Activated CD4-positive, CD25-positive, alpha-beta regulatory T cell treated with anti-CD3 and anti-CD28 coated beads, Interleukin-2, amount 50 U/mL, for 16 hours (primary cell): ENCODE results near the gene BPIFA2.
"Not testable (repeated sequence)": the region's sequence is repeated elsewhere in the genome, so short reads cannot be mapped to it uniquely, and the experiment has no call there.

Experiments used
- DNase-seq: peaks from one replicate; pipeline ENCODE4 v3.0.0-alpha.2; 2020; ENCODE audit warnings: low read depth, low spot score

Gene BPIFA2

DNA sequence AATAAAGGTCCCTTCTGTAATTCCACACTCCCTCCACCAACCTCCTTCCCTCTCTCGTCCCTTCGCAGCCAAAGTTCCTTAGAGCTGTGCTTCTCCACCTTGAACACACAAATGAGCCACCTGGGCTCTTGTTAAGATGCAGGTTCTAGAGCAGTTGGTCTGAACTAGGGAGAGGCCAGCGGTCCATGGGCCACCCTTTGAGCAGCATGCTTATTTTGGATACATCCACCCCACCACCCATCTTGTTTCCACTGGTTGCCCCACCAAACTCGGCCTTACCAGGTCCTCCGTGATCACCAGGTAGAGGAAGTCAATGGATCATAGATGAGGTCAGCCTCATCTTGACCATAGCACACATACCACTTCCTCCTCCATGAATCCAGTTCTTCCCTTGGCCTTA, 7.3 kb upstream of the BPIFA2 start:
- no peak for DNase-seq

DNA sequence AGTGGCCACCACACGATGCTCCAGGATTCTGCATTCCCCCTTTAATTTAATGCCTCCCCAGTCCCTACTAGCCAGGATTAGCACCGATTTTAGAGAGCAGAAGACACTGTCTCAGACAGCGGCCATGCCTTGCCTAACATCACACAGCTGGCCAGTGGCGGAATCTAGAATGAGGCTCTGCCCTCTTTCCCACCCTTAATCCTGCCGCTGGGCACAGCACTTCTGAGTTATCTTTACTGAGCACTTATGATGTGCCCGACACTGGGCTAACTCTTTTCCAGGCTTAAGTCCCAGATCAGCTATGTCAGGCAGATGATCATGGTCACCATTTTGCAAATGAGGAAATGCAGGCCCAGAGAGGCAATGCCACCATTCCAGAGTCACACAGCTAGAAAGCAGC, 5.6 kb upstream of the BPIFA2 start:
- DNase-seq: no peak

DNA sequence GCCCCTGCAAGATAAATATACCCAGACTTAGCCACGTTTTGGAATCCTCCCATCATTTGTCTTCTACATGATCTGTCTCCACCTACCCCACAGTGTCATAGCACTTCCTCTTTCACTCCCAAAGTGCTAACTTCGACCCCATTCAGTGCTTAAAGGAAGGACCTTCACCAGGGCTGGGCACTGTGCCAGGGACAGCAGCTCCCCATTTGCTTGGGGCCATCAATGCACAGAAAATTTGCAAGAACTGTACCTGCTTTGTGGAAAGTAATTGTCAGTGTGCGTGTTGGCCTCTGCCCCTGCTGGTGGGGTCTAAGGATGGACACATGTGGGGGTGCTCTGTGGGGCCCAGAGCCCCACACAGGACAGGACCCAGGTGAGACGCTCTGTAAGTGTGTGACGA, 5.2 kb upstream of the BPIFA2 start:
- DNase-seq: no peak

DNA sequence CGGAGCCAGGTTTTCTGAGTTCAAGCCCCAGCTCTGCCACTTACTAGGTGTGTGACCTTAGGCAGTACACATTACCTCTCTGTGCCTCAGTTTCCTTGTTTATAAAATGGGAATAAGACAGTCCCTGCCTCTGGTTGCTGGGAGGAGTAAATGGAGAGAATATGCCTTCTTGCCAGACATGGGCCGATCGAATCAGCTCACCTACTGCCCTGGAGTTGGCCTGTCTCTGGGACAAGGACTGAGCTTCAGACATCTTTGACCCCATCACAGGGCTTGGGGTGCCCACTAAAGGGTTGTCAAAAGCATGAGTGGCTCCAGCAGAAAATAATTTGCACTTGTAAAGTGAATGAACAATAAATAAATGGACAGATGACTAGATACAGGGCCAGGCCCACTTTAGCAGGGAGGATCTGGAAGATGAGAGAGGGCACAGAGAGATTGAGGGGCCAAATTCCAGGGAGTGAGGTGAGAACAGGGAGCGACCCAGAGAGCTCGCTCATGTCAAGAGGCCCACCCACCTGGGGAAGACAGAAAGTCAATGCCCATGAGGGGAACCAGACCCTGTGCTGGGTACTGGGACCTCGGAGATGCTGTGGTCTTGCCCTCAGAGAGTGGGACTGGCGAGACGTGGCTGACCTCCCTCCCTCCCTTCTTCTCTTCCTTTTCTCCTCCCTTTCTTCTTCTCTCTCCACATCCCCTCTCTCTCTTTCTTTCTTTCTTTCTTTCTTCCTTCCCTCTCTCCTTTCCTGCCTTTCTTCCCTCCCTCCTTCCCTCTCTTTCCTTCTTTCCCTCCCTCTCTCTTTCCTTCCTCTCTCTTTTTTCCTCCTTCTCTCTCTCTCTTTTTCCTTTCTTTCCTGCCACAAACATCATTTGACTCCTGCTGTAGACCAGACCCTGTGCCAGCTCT, 3.9 kb upstream of the BPIFA2 start:
- no peak for DNase-seq

DNA sequence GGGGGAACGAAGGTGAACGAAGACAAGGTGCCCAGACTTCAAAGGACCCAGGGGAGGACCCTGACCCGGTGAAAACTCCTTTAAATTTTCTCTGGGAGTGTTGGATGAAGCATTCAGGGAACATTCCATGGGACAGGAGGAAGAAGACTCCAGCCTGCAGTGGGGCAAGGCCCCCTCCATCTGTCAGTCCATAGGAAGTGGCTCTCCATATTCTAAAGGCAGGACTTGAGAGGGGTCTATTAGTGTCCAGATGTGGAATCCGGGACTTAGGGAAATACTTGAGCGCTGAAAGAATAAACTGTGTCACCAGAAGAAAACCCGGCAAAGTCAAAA, 3.2 kb upstream of the BPIFA2 start:
- no peak for DNase-seq

DNA sequence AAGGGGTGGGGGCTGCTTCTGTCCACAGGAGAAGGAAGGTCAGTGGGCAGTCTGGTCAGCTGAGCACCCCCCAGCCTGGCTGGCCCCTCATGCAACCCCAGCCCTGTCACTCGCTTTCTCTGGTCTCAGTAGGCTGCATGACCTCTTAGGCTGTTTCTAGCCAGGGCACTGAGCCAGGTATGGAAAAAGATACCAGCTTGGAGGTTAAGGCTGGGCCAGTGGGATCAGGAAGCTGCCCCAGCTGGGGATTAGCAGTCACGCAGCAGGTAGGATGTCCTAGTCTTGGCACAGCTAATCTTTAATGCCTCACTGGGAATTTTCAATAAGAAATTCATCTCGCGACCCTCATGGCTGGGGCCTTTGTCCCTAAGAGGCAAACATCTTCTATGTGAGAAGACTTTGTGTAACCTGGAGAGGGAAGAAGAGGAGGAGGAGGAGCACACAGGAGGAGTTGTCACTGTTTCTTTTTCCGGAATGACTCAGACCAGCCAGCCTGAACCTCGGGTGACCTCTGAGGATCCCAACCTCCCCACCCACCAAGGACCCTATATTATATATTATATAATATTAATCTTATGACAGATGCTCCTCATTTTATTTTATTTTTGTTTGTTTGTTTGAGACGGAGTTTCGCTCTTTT, 2.4 kb upstream of the BPIFA2 start:
- no peak for DNase-seq

DNA sequence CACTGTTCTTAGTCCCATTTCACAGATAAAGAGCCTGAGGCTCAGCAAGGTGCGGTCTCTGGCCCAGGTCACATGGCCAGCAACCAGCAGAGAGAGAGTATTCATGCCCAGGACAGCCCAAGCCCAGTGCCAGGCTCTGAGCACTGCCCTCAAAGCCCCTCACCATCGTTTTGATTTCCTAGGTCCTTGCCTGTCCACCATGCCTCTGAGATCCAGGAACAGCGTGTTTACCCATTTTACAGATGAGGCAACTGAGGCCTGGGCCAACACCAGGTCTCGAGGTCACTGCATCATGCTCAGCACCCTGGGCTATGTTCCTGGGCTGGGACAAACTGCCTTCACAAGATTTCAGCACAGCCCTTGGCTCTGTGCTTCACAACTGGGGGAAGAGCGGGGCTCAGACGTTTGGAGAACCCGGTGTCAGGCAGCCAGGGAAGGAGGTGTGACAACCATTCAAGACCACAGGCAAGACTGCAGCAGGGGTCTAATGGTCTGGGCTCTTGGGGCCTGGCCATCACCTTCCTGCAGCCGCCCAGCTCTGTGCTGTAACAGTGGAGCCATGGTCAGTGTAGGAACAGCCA, 1.3 kb upstream of the BPIFA2 start:
- DNase-seq: no peak

DNA sequence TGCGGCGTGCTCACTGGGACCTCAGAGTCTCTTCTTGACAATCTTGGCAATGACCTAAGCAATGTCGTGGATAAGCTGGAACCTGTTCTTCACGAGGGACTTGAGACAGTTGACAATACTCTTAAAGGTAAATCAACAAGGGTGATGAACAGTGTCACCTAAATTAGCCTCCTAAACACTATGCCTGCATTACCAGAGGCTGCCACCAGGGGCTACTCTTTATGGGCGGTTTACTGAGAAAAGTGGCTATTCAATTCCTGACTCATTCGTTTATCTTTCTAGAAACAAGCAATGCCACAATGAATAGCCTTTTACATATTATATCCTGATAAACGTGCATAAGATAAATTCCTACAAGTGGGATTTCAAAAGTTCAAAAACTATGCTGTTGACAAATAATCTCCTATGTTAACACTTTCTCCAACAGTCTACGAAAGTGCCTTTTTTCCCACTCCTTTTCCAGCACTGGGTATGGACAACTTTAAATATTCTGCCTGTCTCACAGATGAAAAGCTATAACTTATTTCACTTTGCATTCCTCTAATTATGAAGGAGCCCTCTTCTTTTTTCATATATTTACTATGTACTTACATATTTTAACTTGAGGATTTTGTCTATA, 1.3 kb downstream of the BPIFA2 start:
- DNase-seq: no peak

DNA sequence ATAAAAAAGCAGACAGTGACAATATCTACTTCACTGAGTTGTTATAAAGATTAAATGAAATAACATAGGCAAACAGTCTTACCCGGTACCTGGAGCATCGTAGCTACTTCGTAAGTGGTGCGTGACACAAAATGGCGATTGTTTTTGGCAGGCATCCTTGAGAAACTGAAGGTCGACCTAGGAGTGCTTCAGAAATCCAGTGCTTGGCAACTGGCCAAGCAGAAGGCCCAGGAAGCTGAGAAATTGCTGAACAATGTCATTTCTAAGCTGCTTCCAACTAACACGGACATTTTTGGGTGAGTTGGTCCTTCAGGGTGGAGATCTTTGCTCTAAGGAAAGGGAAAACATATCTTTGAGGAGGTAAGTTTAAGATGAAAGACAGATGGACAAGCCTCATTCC, 4.8 kb downstream of the BPIFA2 start:
- DNase-seq: no peak

DNA sequence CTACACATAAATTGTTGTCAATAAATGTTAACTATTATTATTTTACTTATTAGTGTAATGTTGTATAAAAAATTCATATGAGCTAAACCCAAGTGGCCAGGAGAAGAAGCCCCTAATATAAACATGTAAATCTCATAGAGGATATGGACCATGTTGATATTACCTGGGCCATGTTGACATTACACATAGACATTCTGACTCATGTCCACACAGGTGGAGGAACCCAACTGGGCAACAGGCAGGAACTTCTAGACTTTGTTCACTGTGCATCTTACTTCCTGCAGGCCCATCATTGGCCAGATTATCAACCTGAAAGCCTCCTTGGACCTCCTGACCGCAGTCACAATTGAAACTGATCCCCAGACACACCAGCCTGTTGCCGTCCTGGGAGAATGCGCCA, 7.2 kb downstream of the BPIFA2 start:
- no peak for DNase-seq

DNA sequence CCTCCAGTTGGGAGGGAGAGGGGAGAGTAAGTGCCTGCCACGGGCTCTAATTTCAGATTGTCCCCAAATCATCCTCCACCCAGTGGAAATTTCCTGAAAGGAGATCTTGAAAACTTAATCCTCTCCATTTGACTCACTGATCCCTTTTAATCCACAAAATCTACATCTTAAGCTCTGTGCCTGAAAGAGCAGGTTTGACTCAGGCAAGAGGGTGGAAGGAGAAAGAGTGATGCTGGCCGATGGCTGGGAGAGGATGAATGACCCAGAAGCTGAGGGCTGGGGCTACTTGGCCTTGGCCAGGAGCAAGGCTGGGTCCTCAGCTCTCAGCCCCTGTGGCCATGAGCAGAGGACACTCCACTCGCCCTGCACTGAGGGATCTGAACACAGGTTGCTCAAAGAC, 8.1 kb downstream of the BPIFA2 start:
- no peak for DNase-seq

DNA sequence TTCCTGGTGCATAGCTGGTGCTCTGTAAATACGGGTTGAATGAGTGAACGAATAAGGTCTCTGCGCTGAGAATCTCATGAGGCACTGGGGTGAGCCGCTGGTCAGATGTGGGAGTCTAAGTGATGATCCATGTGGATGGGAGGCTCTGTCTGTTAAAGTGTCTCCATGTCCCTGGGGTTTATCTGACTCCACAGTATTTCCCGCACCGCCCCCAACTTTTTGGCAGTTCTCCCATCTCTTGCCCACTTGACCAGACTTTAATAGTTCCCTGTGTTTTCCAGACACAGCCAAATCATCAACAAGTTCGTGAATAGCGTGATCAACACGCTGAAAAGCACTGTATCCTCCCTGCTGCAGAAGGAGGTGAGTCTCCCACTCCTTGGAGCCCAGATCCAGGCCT, 9.9 kb downstream of the BPIFA2 start:
- DNase-seq: no peak

DNA sequence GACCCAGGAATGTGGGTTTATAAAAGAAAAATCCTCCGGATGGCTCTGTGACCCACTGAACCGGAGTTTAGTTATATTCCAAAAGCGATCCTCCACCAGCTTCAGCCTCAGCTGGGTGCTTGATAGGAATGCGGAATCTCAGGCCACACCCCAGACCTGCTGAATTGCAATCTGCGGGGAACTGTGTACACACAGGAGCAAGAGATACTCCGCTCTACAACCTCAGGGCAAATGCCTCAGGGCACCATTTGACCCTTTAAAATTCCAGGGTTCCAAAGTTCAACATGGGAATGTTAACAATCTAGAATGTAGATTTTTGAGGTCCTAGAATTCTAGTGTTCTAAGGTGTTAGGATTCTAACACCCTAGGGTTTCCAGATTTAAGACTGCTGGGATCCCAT, 10.8 kb downstream of the BPIFA2 start:
- DNase-seq: no peak

DNA sequence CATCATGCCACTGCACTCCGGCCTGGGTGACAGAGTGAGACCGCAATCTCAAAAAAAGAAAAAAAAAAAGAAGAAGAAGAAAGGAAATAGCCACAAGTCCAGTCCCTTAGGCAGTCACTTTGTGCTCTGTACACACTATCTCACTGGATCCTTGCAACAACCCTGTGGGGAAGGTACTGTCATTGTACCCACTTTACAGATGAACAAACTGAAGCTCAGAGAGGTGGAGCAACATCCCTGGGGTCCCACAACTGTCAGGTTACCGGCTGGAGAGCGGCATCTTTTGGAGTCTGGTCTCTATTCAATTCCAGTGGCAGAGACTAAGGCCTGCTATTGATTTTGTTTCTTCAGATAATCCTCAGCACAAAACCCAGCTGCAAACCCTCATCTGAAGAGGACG, 12.2 kb downstream of the BPIFA2 start:
- no peak for DNase-seq

DNA sequence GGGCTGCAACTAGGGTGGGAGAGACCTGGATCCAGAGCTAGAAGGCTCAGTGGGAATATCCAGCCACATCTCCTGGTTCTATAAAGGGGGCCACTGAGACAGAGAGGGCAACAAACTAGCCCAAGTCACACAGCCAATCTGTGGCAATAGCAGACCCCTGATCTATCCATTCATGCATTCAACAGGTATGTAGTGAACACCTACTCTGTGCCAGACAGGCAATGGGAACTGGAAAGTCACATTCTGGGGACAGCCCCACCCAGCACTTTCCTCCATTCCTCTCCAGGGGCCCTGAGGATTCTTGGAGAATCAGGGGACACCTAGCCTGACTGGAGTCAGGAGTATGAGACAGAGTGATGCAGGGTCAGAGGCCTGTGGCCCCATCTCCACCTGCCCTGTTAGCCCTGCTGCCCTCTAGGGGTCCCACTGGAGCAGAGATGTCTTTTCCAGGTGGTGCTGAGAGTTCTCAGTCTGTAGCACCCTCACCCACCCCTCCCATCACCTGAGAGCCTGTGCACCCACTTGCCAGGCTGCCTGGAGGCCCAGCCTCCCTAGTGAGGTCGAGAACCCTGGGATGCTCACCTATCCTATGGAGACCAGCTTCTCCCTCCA, 13.6 kb downstream of the BPIFA2 start:
- DNase-seq: no peak

DNA sequence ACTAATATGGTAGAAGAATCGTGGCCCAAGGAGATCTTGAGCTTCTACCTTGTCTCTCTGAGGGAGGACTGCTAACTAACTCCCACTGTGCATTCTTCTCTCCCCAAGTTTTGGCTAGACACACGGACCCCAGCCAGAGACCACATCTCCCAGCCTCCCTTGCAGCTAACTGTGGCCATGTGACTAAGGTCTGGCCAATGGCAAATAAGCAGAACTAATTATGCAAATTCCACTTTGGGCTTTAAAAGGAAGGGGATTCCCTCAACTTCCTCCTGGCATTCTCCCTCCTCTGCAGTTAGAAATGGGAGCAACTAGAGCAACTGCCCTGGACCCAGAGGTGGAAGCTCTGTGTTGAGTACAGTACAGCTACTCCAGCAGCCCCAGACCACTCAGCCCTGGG, 15.4 kb downstream of the BPIFA2 start:
- no peak for DNase-seq

DNA sequence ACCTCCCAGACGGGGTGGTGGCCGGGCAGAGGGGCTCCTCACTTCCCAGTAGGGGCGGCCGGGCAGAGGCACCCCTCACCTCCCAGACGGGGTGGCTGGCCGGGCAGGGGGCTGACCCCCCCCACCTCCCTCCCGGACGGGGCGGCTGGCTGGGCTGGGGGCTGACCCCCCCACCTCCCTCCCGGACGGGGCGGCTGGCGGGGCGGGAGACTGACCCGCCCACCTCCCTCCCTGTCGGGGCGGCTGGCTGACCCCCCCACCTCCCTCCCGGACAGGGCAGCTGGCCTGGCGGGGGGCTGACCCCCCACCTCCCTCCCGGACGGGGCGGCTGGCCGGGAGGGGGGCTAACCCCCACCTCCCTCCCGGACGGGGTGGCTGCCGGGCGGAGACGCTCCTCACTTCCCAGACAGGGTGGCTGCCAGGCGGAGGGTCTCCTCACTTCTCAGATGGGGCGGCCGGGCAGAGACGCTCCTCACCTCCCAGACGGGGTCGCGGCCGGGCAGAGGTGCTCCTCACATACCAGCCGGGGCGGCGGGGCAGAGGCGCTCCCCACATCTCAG, 17.2 kb downstream of the BPIFA2 start:
- not testable (repeated sequence) for DNase-seq

DNA sequence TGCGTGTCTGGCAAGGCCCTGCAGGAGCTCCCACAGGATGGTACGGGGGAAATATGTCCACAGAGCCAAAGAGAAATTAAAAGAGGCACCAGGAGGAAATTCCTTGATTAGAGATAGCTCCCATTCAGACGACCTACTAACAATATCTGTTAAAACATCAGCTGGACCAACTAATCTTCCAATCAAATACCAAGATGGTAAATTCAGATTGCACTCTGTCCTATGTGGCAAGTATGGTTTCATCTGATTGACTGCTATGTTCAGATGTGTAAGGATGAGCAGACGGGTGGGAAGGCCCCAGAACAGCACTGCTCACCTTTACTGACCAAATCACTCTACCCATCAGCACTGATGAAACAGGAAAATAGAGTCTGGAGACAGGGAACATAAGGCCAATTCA, 19.5 kb downstream of the BPIFA2 start:
- no peak for DNase-seq

DNA sequence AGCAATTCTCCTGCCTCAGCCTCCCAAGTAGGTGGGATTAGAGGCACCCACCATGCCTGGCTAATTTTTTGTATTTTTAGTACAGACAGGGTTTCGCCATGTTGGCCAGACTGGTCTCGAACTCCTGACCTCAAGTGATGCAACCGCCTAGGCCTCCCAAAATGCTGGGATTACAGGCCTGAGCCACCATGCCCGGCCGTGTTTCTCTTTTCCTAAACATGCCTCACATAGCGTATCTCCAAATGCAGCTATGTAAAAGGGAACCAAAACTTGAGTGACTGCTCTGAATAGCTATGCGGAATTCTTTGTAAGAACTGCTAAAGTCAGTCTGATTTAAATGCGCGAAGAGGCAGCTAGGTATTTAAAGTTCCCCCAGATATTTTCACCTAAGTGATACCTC, 20.5 kb downstream of the BPIFA2 start:
- no peak for DNase-seq

DNA sequence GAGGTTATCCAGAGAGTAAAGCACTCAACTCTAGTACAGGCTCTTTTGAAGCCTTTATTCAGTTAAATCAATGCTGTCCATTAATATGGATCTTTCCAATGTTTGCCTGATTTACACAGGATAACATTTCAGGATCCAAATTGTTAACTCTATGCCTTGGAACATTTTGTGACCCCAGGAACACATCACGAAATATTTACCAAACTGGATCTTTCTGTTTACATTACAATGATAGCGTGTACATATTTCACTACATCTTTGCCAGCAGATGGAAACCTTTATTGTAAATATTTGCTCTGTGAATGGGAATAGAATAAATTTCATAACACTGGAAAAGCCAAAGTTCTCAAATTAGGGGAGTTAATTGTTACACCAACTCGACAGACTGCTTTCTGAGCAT, 23.5 kb downstream of the BPIFA2 start:
- no peak for DNase-seq

DNA sequence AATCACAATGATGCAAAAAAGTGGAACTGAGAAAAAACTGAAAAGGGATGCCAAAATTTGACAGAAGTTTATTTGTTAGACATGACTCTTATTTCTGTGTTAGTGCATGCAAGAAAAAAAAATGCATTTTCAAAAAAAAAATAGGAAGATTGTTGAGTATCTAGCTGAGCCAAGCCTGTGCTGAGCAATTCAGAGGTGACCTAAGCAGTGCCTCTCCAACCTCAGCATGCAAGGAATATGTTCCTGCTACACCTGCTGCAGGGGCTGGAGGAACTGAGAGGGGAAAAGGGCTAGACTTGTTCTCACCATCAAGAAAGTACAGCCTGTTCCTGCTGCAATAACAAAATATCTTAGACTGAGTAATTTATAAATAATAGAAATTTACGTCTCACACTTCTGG, 24.0 kb downstream of the BPIFA2 start:
- no peak for DNase-seq

DNA sequence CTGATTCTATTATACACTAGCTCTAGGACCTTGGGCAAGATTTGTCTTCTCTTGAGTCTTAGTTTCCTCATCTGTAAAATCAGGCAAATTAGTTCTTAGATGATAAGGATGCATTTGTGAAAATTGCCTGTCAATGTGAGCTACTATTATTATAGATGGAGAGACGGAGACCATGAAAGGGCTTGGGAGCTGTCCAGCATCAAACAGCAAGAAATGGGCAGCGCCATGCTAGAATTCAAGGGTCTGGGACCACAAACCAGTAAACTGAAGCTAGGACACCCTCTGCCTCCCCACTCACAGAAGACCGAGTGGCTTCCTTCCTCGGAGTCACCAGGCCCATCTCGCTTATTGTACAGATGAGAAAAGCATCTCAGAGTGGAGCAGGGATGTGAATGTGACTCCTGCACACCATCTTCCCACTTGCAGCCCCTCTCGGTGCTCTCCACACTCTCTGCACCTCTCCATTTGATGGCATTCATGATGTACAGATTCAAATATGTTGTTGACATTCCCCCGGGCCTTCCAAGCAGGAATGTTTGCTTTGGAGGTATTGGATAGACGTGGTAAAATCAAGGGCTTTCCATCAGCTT, 25.0 kb downstream of the BPIFA2 start:
- DNase-seq: no peak
